HepG2 (cell line): Measurements from ENCODE around the gene FBN3. TPM values are rescaled to one million over a fixed set of nuclear protein-coding genes. Genes with fewer than 3 reads are reported as not detected.
"Not testable (repeated sequence)": the region's sequence is repeated elsewhere in the genome, so short reads cannot be mapped to it uniquely, and the experiment has no call there.

Source experiments
- ATAC-seq: fragments of 200-7000 bp; cut with Tn5 transposase; 3 replicates; pipeline ENCODE4 v1.9.1; 2020; ENCODE audit warnings: mild to moderate bottlenecking, moderate library complexity
- BruUV-seq: library from RNA; stranded (reverse); fragments of 400-500 nt; replicated peaks from 2 replicates; lab custom pipeline; 2021; lab: Mats Ljungman, UMichigan
- CTCF ChIA-PET: fragments of 300-600 bp; formaldehyde crosslinking; extraction: SDS; loops from one replicate; lab custom pipeline; 2021; ENCODE audit warnings: low total read pairs, inconsistent platforms, low intra/inter-chr PET ratio; lab: Yijun Ruan, JAX
- POLR2A ChIA-PET: fragments of 350-600 bp; sonication (Branson Sonifier 250); formaldehyde crosslinking; loops from one replicate; lab custom pipeline; 2020; ENCODE audit warnings: antibody characterized with exemption, inconsistent platforms; lab: Yijun Ruan, JAX
- DNase-seq: peaks from one replicate; pipeline ENCODE4 v3.0.0-alpha.2; 2015; ENCODE audit warnings: low spot score
- FAIRE-seq: peaks from 3 replicates; lab custom pipeline; 2011; peaks lifted over from hg19 to GRCh38; lab: Jason Lieb, UNC
- H2AFZ ChIP-seq: one replicate; pipeline ENCODE4 v1.6.1; 2011; ENCODE audit warnings: low read length, inconsistent platforms
- H3K27ac ChIP-seq: fragments of 300-600 bp; 3 replicates; pipeline ENCODE4 v1.8.0; 2011; ENCODE audit warnings: mixed run types, mild to moderate bottlenecking, mixed read lengths, low read length, inconsistent platforms; ENCODE audit not compliant: insufficient read depth; ENCODE audit errors: extremely low read length
- H3K27me3 ChIP-seq, 2 experiments: fragments of 200-600 bp in 1 of 2; 2 replicates in 1 of 2; 3 replicates in 1 of 2; pipeline versions ENCODE4 v1.6.0 to v1.8.0; 2011; ENCODE audit warnings: low read length in 2 of 2, mild to moderate bottlenecking in 2 of 2, moderate library complexity in 2 of 2, inconsistent platforms in 1 of 2; ENCODE audit not compliant: insufficient read depth in 2 of 2, control insufficient read depth in 1 of 2
- H3K36me3 ChIP-seq, 2 experiments: fragments of 200-600 bp in 1 of 2; replicated peaks in 1 of 2; 2 replicates in 1 of 2; 3 replicates in 1 of 2; pipeline versions ENCODE4 v1.5.1 to v1.8.0; 2011; ENCODE audit warnings: low read length in 2 of 2, inconsistent platforms in 1 of 2; ENCODE audit not compliant: insufficient read depth in 2 of 2, control insufficient read depth in 1 of 2
- H3K4me1 ChIP-seq: 2 replicates; pipeline ENCODE4 v1.5.1; 2012; ENCODE audit warnings: low read length, inconsistent platforms; ENCODE audit not compliant: insufficient read depth
- H3K4me2 ChIP-seq: 2 replicates; pipeline ENCODE4 v1.6.0; 2011; ENCODE audit warnings: low read depth, low read length, inconsistent platforms
- H3K4me3 ChIP-seq, 3 experiments: fragments of 200-600 bp in 1 of 3; sonication (generic), shearing (Covaris generic) in 1 of 3; replicated peaks in 1 of 3; 2 replicates each; pipeline ENCODE4 v1.5.1; 2011 to 2016; ENCODE audit warnings: low read length in 3 of 3, inconsistent platforms in 2 of 3, low read depth in 2 of 3, mild to moderate bottlenecking in 2 of 3, control low read depth in 1 of 3, mixed read lengths in 1 of 3; ENCODE audit not compliant: insufficient read depth in 1 of 3
- H3K79me2 ChIP-seq: one replicate; pipeline ENCODE4 v1.6.1; 2011; ENCODE audit warnings: low read length, inconsistent platforms; ENCODE audit not compliant: insufficient read depth
- H3K9ac ChIP-seq: 2 replicates; pipeline ENCODE4 v1.6.0; 2011; ENCODE audit warnings: mild to moderate bottlenecking, low read depth, low read length, inconsistent platforms; ENCODE audit not compliant: insufficient read depth
- H3K9me3 ChIP-seq: 2 replicates; pipeline ENCODE4 v1.5.1; 2012; ENCODE audit warnings: mild to moderate bottlenecking, low read length
- H4K20me1 ChIP-seq: 2 replicates; pipeline ENCODE4 v1.6.0; 2011; ENCODE audit warnings: inconsistent platforms, mild to moderate bottlenecking, low read length, moderate library complexity; ENCODE audit not compliant: insufficient read depth
- ELF1 ChIP-seq: sonication (generic); formaldehyde crosslinking; IDR thresholded peaks from 2 replicates; pipeline ENCODE4 v1.4.0; 2020; ENCODE audit warnings: missing genetic modification reagents
- KLF6 ChIP-seq: IDR thresholded peaks from 2 replicates; pipeline ENCODE4 v1.8.0; 2016; ENCODE audit warnings: missing biosample characterization, missing genetic modification reagents
- MXD4 ChIP-seq: IDR thresholded peaks from 2 replicates; pipeline ENCODE4 v1.6.1; 2016; ENCODE audit warnings: mild to moderate bottlenecking, missing biosample characterization, missing genetic modification reagents
- MYNN ChIP-seq: sonication (generic); formaldehyde crosslinking; IDR thresholded peaks from 2 replicates; pipeline ENCODE4 v1.4.0; 2020; ENCODE audit warnings: mild to moderate bottlenecking, low read depth, missing genetic modification reagents
- STAG1 ChIP-seq: sonication (generic); formaldehyde crosslinking; IDR thresholded peaks from 2 replicates; pipeline ENCODE4 v1.4.0; 2020; ENCODE audit warnings: missing genetic modification reagents
- WGBS: methylation state at CpG from one replicate; pipeline ENCODE4 v1.1.6; 2017; ENCODE audit warnings: low lambda C conversion rate; 5-methylcytosine and 5-hydroxymethylcytosine counted together
- in situ Hi-C: cut with HindIII; loops from 2 replicates; pipeline ENCODE4 v1.10.0; 2017; ENCODE audit warnings: low pct_unique_long_range_greater_than_20kb; ENCODE audit not compliant: extremely low pct_ligation_motif_present
- intact Hi-C: fragments of 100-400 bp; cut with micrococcal nuclease; formaldehyde crosslinking; loops from one replicate; pipeline ENCODE4 v1.10.0; 2022; ENCODE audit not compliant: unreplicated experiment
- polyA plus RNA-seq, 8 experiments: library from polyadenylated mRNA; depleted of rRNA in 3 of 8; stranded (reverse) in 7 of 8; unstranded in 1 of 8; fragments of >200 nt; fragmentation: Illumina TruSeq in 4 of 8; extraction: Trizol in 4 of 8; gene quantifications; 2 replicates each; pipeline versions ENCODE4 v1.2.1 to v1.2.3, GENCODE V29; 2011 to 2016; ENCODE audit warnings: low read depth in 4 of 8, missing spikeins in 1 of 8, mixed read lengths in 1 of 8; ENCODE audit not compliant: insufficient read depth in 1 of 8
- total RNA-seq, 5 experiments: library from RNA; depleted of rRNA; stranded (reverse); fragments of >200 nt; fragmentation: Illumina TruSeq; extraction: Trizol; gene quantifications; 2 replicates each; pipeline ENCODE4 v1.2.3, GENCODE V29; 2016; ENCODE audit warnings: low read depth in 1 of 5

FBN3 gene
- total and polyA plus RNA-seq, 2 of the 13 experiments (the other 11 are each of a cell fraction or from before 2014, with no cell fraction given) = 0.20 to 1.3 TPM

DNA sequence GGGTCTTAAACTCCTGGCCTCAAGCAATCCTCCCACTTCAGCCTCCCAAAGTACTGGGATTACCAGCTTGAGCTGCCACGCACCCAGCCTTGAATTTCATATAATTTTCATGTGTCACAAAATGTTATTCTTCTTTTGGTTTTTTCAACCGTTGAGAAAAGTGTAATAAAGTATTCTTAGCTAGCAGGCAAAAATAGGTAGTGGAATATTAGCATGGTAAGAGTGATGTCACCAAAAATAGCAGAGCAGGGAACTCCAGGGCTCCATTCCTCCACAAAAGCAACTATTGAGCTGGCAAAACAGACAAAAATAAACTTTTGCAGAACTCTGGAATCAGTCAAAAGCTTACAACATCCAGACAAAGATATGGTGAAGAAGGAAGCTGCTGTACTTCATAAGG, 43.9 kb downstream of the FBN3 start:
- FAIRE-seq = no peak
- 41% methylated on average over 2 of the region's 2 CpGs for WGBS
- in situ Hi-C loops = no loop called here
- BruUV-seq = no TSS peak
- TF ChIP-seq ELF1 (CRISPR knock-in tag) (no peak), KLF6 (CRISPR knock-in tag) (no peak)
- Histone ChIP-seq H3K27me3 (no peaks in the 10 kb centered on the region), H3K4me2 (no peak overlapping the region), H3K9me3 (no peaks in the 10 kb centered on the region), H3K4me3 (no peak overlapping the region), H3K79me2 (no peaks in the 10 kb centered on the region), H4K20me1 (no peaks in the 10 kb centered on the region), H3K27ac (no peak overlapping the region), H3K9ac (no peak overlapping the region), H3K4me1 (peaks cover 18% of the 10 kb centered on the region; the same call in 1 of the 2 replicates), H3K36me3 (no peaks in the 10 kb centered on the region), H2AFZ (no peak overlapping the region)
- no peak for ATAC-seq
- ChIA-PET CTCF (no interaction called here), POLR2A (no interaction called here)
- intact Hi-C loops = no loop called here
- DNase-seq = no peak

DNA sequence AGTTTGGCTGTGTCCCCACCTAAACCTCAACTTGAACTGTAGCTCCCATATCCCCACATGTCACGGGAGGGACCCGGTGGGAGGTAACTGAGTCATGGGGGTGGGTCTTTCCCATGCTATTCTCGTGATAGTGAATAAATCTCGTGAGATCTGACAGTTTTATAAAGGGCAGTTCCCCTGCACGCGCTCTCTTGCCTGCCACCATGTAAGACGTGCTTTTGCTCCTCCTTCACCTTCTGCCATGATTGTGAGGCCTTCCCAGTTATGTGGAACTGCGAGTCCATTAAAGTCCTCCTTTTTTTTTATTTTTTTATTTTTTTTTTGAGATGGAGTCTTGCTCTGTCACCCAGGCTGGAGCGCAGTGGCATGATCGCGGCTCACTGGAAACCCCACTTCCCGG, 47.5 kb downstream of the FBN3 start:
- H3K4me2 ChIP-seq, CTCF ChIA-PET, POLR2A ChIA-PET: not testable (repeated sequence)

DNA sequence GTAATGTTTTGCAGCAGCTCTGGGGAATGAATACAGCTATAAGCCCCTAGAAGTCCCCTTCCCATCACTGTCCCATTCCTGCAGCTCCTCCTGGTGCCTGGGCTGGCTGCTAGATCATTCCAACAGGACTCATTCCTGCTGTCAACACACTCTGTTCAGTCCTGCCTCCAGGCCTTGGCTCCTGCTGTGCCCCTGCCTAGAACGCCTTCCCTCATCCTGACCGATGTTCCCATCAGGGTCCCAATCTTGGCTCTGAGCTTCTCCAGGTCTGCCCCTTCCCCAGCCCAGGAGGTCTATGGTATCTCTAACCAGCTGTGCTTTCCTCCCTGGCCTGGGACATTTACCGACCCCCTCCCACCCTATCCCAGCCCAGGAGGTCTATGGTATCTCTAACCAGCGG, 48.1 kb downstream of the FBN3 start:
- peaks cover under 1% of the 10 kb centered on the region; the same call in 1 of the 2 replicates for H3K9me3 ChIP-seq
- intact Hi-C loops = no loop called here
- H3K79me2 ChIP-seq = no peaks in the 10 kb centered on the region
- in situ Hi-C loops = no loop called here
- no peak; the same call in 2 of the 3 replicates for ATAC-seq
- H3K27me3 ChIP-seq = no peaks in the 10 kb centered on the region
- H3K4me2 ChIP-seq = no peak overlapping the region
- no TSS peak for BruUV-seq
- DNase-seq = no peak
- H2AFZ ChIP-seq = no peak overlapping the region
- TF ChIP-seq STAG1 (CRISPR knock-in tag) (peak; percentile 22; the same call in 1 of the 2 replicates), MXD4 (CRISPR knock-in tag) (no peak), MYNN (no peak)
- TF ChIP-seq, all 625 proteins: peak for 1
- Histone ChIP-seq H3K27ac (no peak overlapping the region), H4K20me1 (no peaks in the 10 kb centered on the region), H3K4me1 (no peaks in the 10 kb centered on the region), H3K4me3 (no peak overlapping the region), H3K9ac (no peak overlapping the region), H3K36me3 (no peaks in the 10 kb centered on the region)
- POLR2A ChIA-PET = no interaction called here
- CTCF ChIA-PET = no interaction called here
- 57% methylated on average over 4 of the region's 4 CpGs for WGBS
- FAIRE-seq = no peak

More for the DNA sequence above, 47.5 kb downstream of the FBN3 start:
- BruUV-seq, H3K9ac ChIP-seq, H3K27me3 ChIP-seq, FAIRE-seq, H2AFZ ChIP-seq, in situ Hi-C loops, H3K4me3 ChIP-seq, H3K27ac ChIP-seq, H3K4me1 ChIP-seq, H3K9me3 ChIP-seq, DNase-seq, H3K79me2 ChIP-seq, ATAC-seq, intact Hi-C loops, H3K36me3 ChIP-seq, H4K20me1 ChIP-seq: not testable (repeated sequence)
- 63% methylated on average over 12 of the region's 12 CpGs for WGBS
